K562 (cell line): ENCODE measurements around the gene ARL4D.

Experiments
- DNMT1 ChIP-seq: fragments of 450-650 bp; IDR thresholded peaks from 2 replicates; pipeline ENCODE4 v1.6.1; 2016; ENCODE audit warnings: antibody characterized with exemption, mild to moderate bottlenecking
- TAF1 ChIP-seq: IDR thresholded peaks from 2 replicates; pipeline ENCODE4 v1.6.1; 2011; ENCODE audit warnings: mild to moderate bottlenecking, low read length, moderate library complexity; ENCODE audit not compliant: insufficient read depth, control insufficient read depth, severe bottlenecking; ENCODE audit errors: extremely low read depth

- no peak for TF ChIP-seq DNMT1
- no peak for TF ChIP-seq TAF1
Observed at GRCh38 chr17:43427362-43428043, 28.7 kb downstream of the ARL4D start.
